ENCODE measurements around the gene SOX5. TPM values are rescaled to one million over a fixed set of nuclear protein-coding genes. Genes with fewer than 3 reads are reported as not detected.

The SOX5 gene
- polyA plus RNA-seq, 1 of the 3 experiments (the other 2 are of a cell fraction) = 0.21 TPM

DNA sequence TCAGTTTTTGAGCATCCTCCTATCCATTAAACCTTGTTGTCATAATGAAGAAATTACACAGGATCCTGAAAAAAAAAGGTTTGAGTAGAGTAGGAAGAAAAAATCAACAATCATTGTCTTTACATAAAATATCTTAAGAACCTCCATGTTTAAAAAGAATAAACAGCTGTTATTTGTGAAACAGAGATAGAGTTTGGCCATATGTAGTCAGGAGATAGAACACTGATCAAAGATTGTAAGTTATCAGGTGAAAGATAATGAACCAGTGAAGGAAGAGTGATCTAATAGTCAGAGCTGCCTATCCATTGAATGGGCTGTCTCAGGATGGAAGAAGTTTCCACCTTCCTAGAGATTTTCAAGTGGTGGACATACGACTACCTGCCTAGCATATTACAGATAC is 397.1 kb downstream of the SOX5 start:
- POLR2A ChIA-PET = no interaction called here
- H2AFZ ChIP-seq (ENCODE audit: low read depth) = no peak overlapping the region
- no peaks in the 10 kb centered on the region for H3K27me3 ChIP-seq (ENCODE audit: insufficient read depth)
- no peaks in the 10 kb centered on the region for H3K9me2 ChIP-seq
- no peaks in the 10 kb centered on the region for H3K79me2 ChIP-seq (ENCODE audit: insufficient read depth)
- H3K4me2 ChIP-seq = no peak overlapping the region
- no peaks in the 10 kb centered on the region for H3K4me1 ChIP-seq (ENCODE audit: control insufficient read depth in 1 of 2, insufficient read depth in 2 of 2, low read depth in 1 of 2, low read length in 1 of 2)
- H3K27ac ChIP-seq (ENCODE audit: low read depth in 2 of 2, low read length in 1 of 2) = no peak overlapping the region
- no peaks in the 10 kb centered on the region for H4K20me1 ChIP-seq (ENCODE audit: insufficient read depth)
- 16% methylated on average over 1 of the region's 1 CpG for WGBS (ENCODE audit: low lambda C conversion rate)
- no peak overlapping the region for H3K9ac ChIP-seq
- no peaks in the 10 kb centered on the region for H3F3A ChIP-seq (replicated peaks; ENCODE audit: insufficient read depth)
- H3K36me3 ChIP-seq (replicated peaks in 1 of 2; ENCODE audit: control insufficient read depth in 1 of 2, insufficient read depth in 2 of 2, low read length in 1 of 2) = no peaks in the 10 kb centered on the region
- TF ChIP-seq, protein P1, sequence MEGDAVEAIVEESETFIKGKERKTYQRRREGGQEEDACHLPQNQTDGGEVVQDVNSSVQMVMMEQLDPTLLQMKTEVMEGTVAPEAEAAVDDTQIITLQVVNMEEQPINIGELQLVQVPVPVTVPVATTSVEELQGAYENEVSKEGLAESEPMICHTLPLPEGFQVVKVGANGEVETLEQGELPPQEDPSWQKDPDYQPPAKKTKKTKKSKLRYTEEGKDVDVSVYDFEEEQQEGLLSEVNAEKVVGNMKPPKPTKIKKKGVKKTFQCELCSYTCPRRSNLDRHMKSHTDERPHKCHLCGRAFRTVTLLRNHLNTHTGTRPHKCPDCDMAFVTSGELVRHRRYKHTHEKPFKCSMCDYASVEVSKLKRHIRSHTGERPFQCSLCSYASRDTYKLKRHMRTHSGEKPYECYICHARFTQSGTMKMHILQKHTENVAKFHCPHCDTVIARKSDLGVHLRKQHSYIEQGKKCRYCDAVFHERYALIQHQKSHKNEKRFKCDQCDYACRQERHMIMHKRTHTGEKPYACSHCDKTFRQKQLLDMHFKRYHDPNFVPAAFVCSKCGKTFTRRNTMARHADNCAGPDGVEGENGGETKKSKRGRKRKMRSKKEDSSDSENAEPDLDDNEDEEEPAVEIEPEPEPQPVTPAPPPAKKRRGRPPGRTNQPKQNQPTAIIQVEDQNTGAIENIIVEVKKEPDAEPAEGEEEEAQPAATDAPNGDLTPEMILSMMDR (IDR thresholded peaks at IDR 0.05) = no peak
- TF ChIP-seq MEF2A (IDR thresholded peaks at IDR 0.05; ENCODE audit: borderline replicate concordance, low read depth) (no peak), POLR2AphosphoS5 (IDR thresholded peaks at IDR 0.05; ENCODE audit: low read depth, low read length) (no peak), FOXM1 (IDR thresholded peaks at IDR 0.05; ENCODE audit: low read depth) (no peak), JUND (IDR thresholded peaks at IDR 0.05) (no peak)
- TF ChIP-seq, protein P2, sequence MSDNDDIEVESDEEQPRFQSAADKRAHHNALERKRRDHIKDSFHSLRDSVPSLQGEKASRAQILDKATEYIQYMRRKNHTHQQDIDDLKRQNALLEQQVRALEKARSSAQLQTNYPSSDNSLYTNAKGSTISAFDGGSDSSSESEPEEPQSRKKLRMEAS (IDR thresholded peaks at IDR 0.05; ENCODE audit: low read depth) = no peak
- H3K9me3 ChIP-seq = no peaks in the 10 kb centered on the region
- DNase-seq = no peak
- CTCF ChIA-PET = no interaction called here
- no peak overlapping the region for H3K4me3 ChIP-seq (ENCODE audit: low read depth in 2 of 2, low read length in 1 of 2)

DNA sequence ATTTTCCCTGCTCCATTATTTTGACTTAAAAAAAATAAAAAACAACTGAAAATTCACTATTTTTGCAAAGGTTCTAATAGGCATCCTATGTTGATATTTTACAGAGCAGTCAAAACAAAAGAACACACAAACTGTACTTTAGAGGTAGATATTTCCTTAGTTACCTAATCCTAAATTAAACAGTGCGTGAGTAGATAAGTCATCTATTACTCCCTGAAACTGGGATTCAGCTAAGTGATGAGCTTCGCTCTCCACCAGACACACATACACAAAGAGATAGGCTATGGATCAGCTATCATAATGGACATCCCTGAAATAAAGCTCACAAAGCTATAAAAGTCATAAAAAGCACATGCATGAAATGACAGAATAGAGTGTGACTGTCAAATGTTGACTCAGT is 398.7 kb downstream of the SOX5 start:
- 68% methylated on average over 2 of the region's 2 CpGs for WGBS (ENCODE audit: low lambda C conversion rate)
- no peaks in the 10 kb centered on the region for H3K79me2 ChIP-seq (ENCODE audit: insufficient read depth)
- H3K36me3 ChIP-seq (replicated peaks in 1 of 2; ENCODE audit: control insufficient read depth in 1 of 2, insufficient read depth in 2 of 2, low read length in 1 of 2) = no peaks in the 10 kb centered on the region
- ChIA-PET POLR2A (no interaction called here), CTCF (no interaction called here)
- H3K27me3 ChIP-seq (ENCODE audit: insufficient read depth) = no peaks in the 10 kb centered on the region
- H3K4me1 ChIP-seq (ENCODE audit: control insufficient read depth in 1 of 2, insufficient read depth in 2 of 2, low read depth in 1 of 2, low read length in 1 of 2) = no peaks in the 10 kb centered on the region
- H3K4me2 ChIP-seq = no peak overlapping the region
- H3K4me3 ChIP-seq (ENCODE audit: low read depth in 2 of 2, low read length in 1 of 2) = no peak overlapping the region
- no peak overlapping the region for H3K9ac ChIP-seq
- TF ChIP-seq YY1 (IDR thresholded peaks at IDR 0.05; ENCODE audit: low read depth) (no peak), POLR2AphosphoS5 (IDR thresholded peaks at IDR 0.05; ENCODE audit: low read depth, low read length) (no peak), TEAD4 (IDR thresholded peaks at IDR 0.05; ENCODE audit: borderline replicate concordance, insufficient read depth) (no peak), FOSL2 (IDR thresholded peaks at IDR 0.05; ENCODE audit: borderline replicate concordance, low read depth) (no peak)
- no peak overlapping the region for H2AFZ ChIP-seq (ENCODE audit: low read depth)
- no peak for DNase-seq
- no peaks in the 10 kb centered on the region for H4K20me1 ChIP-seq (ENCODE audit: insufficient read depth)
- no peak overlapping the region for H3K27ac ChIP-seq (ENCODE audit: low read depth in 2 of 2, low read length in 1 of 2)
- no peaks in the 10 kb centered on the region for H3K9me3 ChIP-seq
- H3F3A ChIP-seq (replicated peaks; ENCODE audit: insufficient read depth) = no peaks in the 10 kb centered on the region
- H3K9me2 ChIP-seq = no peaks in the 10 kb centered on the region

DNA sequence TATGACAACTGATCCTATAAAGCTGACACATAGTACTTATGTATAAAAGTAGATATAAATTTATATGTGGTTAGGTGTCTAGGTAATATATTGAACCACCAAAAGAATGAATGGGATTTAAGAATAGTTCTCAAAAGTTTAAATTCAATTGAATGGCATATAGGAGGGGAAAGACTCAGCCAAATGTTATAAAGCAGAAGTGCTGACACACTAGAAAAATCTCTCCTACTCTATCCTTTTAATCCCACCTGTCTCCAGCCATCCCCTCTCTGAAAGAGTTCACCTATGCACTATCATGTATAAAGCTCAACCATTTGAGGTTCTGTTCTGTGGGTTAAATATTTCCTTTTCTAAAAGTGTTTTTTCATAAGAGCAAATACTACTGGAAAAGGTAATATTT is 400.7 kb downstream of the SOX5 start:
- no peak for DNase-seq
- no peaks in the 10 kb centered on the region for H3K9me2 ChIP-seq
- CTCF ChIA-PET = no interaction called here
- H3K4me3 ChIP-seq (ENCODE audit: low read depth in 2 of 2, low read length in 1 of 2) = no peak overlapping the region
- no peak overlapping the region for H2AFZ ChIP-seq (ENCODE audit: low read depth)
- H3F3A ChIP-seq (replicated peaks; ENCODE audit: insufficient read depth) = no peaks in the 10 kb centered on the region
- TF ChIP-seq SMC3 (IDR thresholded peaks at IDR 0.05; ENCODE audit: low read depth, low read length) = no peak
- TF ChIP-seq JUND (IDR thresholded peaks at IDR 0.05) = no peak
- TF ChIP-seq MXI1 (IDR thresholded peaks at IDR 0.05; ENCODE audit: low read depth, low read length) = no peak
- TF ChIP-seq ELF1 (IDR thresholded peaks at IDR 0.05) = no peak
- no peak for TF ChIP-seq NRF1 (IDR thresholded peaks at IDR 0.05; ENCODE audit: low read depth, low read length)
- no peak for TF ChIP-seq EZH2phosphoT487 (IDR thresholded peaks at IDR 0.05; ENCODE audit: borderline replicate concordance, low read depth)
- no peak for TF ChIP-seq SIN3A (IDR thresholded peaks at IDR 0.05; ENCODE audit: borderline replicate concordance, low read depth, low read length)
- TF ChIP-seq TEAD4 (IDR thresholded peaks at IDR 0.05; ENCODE audit: borderline replicate concordance, insufficient read depth) = no peak
- TF ChIP-seq, protein P3, sequence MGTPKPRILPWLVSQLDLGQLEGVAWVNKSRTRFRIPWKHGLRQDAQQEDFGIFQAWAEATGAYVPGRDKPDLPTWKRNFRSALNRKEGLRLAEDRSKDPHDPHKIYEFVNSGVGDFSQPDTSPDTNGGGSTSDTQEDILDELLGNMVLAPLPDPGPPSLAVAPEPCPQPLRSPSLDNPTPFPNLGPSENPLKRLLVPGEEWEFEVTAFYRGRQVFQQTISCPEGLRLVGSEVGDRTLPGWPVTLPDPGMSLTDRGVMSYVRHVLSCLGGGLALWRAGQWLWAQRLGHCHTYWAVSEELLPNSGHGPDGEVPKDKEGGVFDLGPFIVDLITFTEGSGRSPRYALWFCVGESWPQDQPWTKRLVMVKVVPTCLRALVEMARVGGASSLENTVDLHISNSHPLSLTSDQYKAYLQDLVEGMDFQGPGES (IDR thresholded peaks at IDR 0.05; ENCODE audit: low read depth, low read length) = no peak
- TF ChIP-seq RCOR1 (IDR thresholded peaks at IDR 0.05; ENCODE audit: low read length) = no peak
- TF ChIP-seq, protein P4, sequence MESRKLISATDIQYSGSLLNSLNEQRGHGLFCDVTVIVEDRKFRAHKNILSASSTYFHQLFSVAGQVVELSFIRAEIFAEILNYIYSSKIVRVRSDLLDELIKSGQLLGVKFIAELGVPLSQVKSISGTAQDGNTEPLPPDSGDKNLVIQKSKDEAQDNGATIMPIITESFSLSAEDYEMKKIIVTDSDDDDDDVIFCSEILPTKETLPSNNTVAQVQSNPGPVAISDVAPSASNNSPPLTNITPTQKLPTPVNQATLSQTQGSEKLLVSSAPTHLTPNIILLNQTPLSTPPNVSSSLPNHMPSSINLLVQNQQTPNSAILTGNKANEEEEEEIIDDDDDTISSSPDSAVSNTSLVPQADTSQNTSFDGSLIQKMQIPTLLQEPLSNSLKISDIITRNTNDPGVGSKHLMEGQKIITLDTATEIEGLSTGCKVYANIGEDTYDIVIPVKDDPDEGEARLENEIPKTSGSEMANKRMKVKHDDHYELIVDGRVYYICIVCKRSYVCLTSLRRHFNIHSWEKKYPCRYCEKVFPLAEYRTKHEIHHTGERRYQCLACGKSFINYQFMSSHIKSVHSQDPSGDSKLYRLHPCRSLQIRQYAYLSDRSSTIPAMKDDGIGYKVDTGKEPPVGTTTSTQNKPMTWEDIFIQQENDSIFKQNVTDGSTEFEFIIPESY (IDR thresholded peaks at IDR 0.05; ENCODE audit: borderline replicate concordance, low read depth) = no peak
- no peak overlapping the region for H3K27ac ChIP-seq (ENCODE audit: low read depth in 2 of 2, low read length in 1 of 2)
- no peak overlapping the region for H3K4me2 ChIP-seq
- H3K27me3 ChIP-seq (ENCODE audit: insufficient read depth) = no peaks in the 10 kb centered on the region
- no peaks in the 10 kb centered on the region for H4K20me1 ChIP-seq (ENCODE audit: insufficient read depth)
- no peak overlapping the region for H3K9ac ChIP-seq
- no peaks in the 10 kb centered on the region for H3K36me3 ChIP-seq (replicated peaks in 1 of 2; ENCODE audit: control insufficient read depth in 1 of 2, insufficient read depth in 2 of 2, low read length in 1 of 2)
- H3K79me2 ChIP-seq (ENCODE audit: insufficient read depth) = no peaks in the 10 kb centered on the region
- no peaks in the 10 kb centered on the region for H3K4me1 ChIP-seq (ENCODE audit: control insufficient read depth in 1 of 2, insufficient read depth in 2 of 2, low read depth in 1 of 2, low read length in 1 of 2)
- no peaks in the 10 kb centered on the region for H3K9me3 ChIP-seq
- POLR2A ChIA-PET = no interaction called here

Measured in SK-N-SH (cell line).